Hematopoietic multipotent progenitor cell treated with erythropoietin and hydrocortisone succinate and interleukin-3 and kit ligand, for 8 days (in vitro differentiated cells): ENCODE data around the gene SNX10.
A peak's percentile ranks its signal among the peaks of the same experiment; 100 is the strongest.
"Not testable (repeated sequence)": the region's sequence is repeated elsewhere in the genome, so short reads cannot be mapped to it uniquely, and the experiment has no call there.

Experiments
- DNase-seq: peaks from one replicate; pipeline ENCODE4 v3.0.0-alpha.2; 2015

Gene SNX10

GRCh38 chr7:26291699-26292538 is at the start of gene SNX10:
SNX10 (plus strand) TSS chr7:26291862; CDS start chr7:26346443, 54,581 bp downstream.
- peak; percentile 66 for DNase-seq

- DNase-seq: no peak
Measured at GRCh38 chr7:26245150-26245549, 46.5 kb upstream of the SNX10 start.

GRCh38 chr7:26250239-26250638 is 41.4 kb upstream of the SNX10 start:
- no peak for DNase-seq

GRCh38 chr7:26261866-26262265 is 29.8 kb upstream of the SNX10 start:
- DNase-seq: not testable (repeated sequence)

GRCh38 chr7:26265065-26265464 is 26.6 kb upstream of the SNX10 start:
- no peak for DNase-seq

GRCh38 chr7:26265499-26266075 is 26.1 kb upstream of the SNX10 start:
- DNase-seq: no peak

- DNase-seq: no peak
Measured at GRCh38 chr7:26267601-26268166, 24.0 kb upstream of the SNX10 start.

GRCh38 chr7:26275213-26275612 is 16.4 kb upstream of the SNX10 start:
- no peak for DNase-seq

GRCh38 chr7:26278770-26279169 is 12.9 kb upstream of the SNX10 start:
- DNase-seq: peak; percentile 56

- peak; percentile 59 for DNase-seq
Measured at GRCh38 chr7:26279405-26279804, 12.3 kb upstream of the SNX10 start.

GRCh38 chr7:26280097-26280496 is 11.6 kb upstream of the SNX10 start:
- DNase-seq: no peak

- DNase-seq: no peak
Measured at GRCh38 chr7:26280723-26281122, 10.9 kb upstream of the SNX10 start.

- no peak for DNase-seq
Measured at GRCh38 chr7:26284477-26284876, 7.2 kb upstream of the SNX10 start.

GRCh38 chr7:26284995-26285632 is 6.5 kb upstream of the SNX10 start:
- DNase-seq: peak; percentile 45

GRCh38 chr7:26286157-26286556 is 5.5 kb upstream of the SNX10 start:
- no peak for DNase-seq

GRCh38 chr7:26288126-26288525 is 3.5 kb upstream of the SNX10 start:
- DNase-seq: not testable (repeated sequence)

GRCh38 chr7:26291251-26291650 is 411 bp upstream of the SNX10 start:
- no peak for DNase-seq

- DNase-seq: no peak
Measured at GRCh38 chr7:26292768-26293560, 1.3 kb downstream of the SNX10 start.

- DNase-seq: peak; percentile 26
Measured at GRCh38 chr7:26293569-26294308, 2.1 kb downstream of the SNX10 start.

- DNase-seq: no peak
Measured at GRCh38 chr7:26295015-26295414, 3.4 kb downstream of the SNX10 start.

- no peak for DNase-seq
Measured at GRCh38 chr7:26295586-26295985, 3.9 kb downstream of the SNX10 start.

GRCh38 chr7:26298472-26299058 is 6.9 kb downstream of the SNX10 start:
- no peak for DNase-seq
